RWPE2 (cell line): ENCODE data around the gene NUAK1.

ENCODE experiments used
- ATAC-seq: fragments of 200-7000 bp; cut with Tn5 transposase; 3 replicates; pipeline ENCODE4 v1.9.1; 2021; ENCODE audit warnings: low read depth
- DNase-seq: peaks from one replicate; pipeline ENCODE4 v3.0.0-alpha.2; 2020; ENCODE audit warnings: low spot score
- H3K27ac ChIP-seq: fragments of 450-650 bp; 2 replicates; pipeline ENCODE4 v1.5.1; 2017; ENCODE audit warnings: mild to moderate bottlenecking; ENCODE audit not compliant: poor library complexity, severe bottlenecking
- H3K27me3 ChIP-seq: fragments of 250-450 bp; sonication (Bioruptor Pico); 2 replicates; pipeline ENCODE4 v1.5.1; 2021; ENCODE audit warnings: mild to moderate bottlenecking, moderate library complexity; ENCODE audit not compliant: insufficient read depth, poor library complexity, severe bottlenecking
- H3K36me3 ChIP-seq: fragments of 250-450 bp; sonication (Bioruptor Pico); 2 replicates; pipeline ENCODE4 v1.5.1; 2020; ENCODE audit warnings: low read depth, mild to moderate bottlenecking, moderate library complexity
- H3K4me1 ChIP-seq: fragments of 250-450 bp; sonication (Bioruptor Pico); 2 replicates; pipeline ENCODE4 v1.5.1; 2021; ENCODE audit warnings: mild to moderate bottlenecking, moderate library complexity; ENCODE audit not compliant: insufficient read depth, poor library complexity, severe bottlenecking
- H3K4me3 ChIP-seq: fragments of 250-450 bp; sonication (Bioruptor Pico); 2 replicates; pipeline ENCODE4 v1.5.1; 2021; ENCODE audit warnings: mild to moderate bottlenecking, moderate library complexity; ENCODE audit not compliant: severe bottlenecking
- H3K9me3 ChIP-seq: fragments of 250-450 bp; sonication (Bioruptor Pico); 2 replicates; pipeline ENCODE4 v1.5.1; 2021; ENCODE audit warnings: mild to moderate bottlenecking, moderate library complexity; ENCODE audit not compliant: severe bottlenecking
- TF ChIP-seq, protein P1 (sequence below): fragments of 450-650 bp; IDR thresholded peaks from one replicate; pipeline ENCODE4 v1.5.1; 2017; ENCODE audit warnings: mild to moderate bottlenecking, moderate library complexity; ENCODE audit not compliant: poor library complexity, severe bottlenecking

Gene NUAK1

DNA sequence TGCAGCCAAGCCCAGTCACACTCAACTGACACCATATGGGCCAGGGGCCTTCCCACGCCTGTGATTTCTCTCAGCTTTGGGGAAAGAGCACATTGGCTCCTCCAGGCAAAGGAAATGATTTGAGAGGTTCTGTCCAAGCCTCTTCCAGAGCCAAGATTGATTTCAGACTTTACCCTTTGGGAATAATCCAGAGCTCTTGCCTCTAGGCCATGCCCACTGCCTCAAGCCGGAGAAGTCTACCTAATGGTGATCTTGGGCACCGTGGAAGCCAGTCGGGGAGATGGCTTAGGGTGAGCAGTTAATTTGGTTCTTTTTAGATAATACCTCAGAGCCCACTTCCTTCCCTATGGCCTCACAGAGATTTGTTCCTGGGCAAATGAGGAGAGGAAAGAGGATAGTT lies 45.0 kb upstream of the NUAK1 start:
- H3K36me3 ChIP-seq: no peaks in the 10 kb centered on the region

DNA sequence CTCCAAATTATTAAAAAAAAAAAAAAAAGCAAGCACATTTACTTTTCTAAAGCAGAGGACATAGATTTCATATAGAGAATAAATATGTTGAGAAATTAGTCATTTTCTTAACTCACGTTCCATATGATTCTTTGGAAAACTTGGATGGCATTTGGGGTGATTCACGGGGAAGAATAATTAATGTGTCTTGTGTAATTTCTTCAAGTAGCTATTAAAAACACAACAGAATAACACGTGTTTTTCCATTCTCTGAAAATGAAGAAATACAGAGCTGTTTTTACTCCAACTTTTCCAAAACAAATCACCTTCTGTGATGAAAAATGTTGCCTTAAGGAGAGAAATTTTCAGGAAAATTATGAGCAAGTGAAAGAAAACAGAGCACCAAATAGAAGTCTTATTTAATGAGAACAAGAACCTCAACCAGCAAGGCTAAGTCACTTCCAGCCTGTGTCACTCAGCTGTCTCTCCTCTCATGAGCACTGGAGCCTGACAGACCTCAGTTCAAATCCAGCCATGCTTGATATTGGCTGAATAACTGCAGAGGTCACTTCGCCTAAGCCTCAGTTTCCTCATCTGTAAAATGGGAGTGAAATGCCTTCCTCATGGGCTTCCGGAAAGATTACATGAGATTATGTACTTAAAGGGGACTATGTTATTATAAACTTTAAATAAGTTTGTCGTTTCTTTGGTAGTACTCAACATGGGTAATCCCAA lies 42.8 kb upstream of the NUAK1 start:
- no peaks in the 10 kb centered on the region for H3K27me3 ChIP-seq
- no peaks in the 10 kb centered on the region for H3K36me3 ChIP-seq
- H3K4me1 ChIP-seq: no peaks in the 10 kb centered on the region
- H3K27ac ChIP-seq: no peak overlapping the region
- H3K9me3 ChIP-seq: no peaks in the 10 kb centered on the region
- no peak overlapping the region for H3K4me3 ChIP-seq
- TF ChIP-seq, protein P1, sequence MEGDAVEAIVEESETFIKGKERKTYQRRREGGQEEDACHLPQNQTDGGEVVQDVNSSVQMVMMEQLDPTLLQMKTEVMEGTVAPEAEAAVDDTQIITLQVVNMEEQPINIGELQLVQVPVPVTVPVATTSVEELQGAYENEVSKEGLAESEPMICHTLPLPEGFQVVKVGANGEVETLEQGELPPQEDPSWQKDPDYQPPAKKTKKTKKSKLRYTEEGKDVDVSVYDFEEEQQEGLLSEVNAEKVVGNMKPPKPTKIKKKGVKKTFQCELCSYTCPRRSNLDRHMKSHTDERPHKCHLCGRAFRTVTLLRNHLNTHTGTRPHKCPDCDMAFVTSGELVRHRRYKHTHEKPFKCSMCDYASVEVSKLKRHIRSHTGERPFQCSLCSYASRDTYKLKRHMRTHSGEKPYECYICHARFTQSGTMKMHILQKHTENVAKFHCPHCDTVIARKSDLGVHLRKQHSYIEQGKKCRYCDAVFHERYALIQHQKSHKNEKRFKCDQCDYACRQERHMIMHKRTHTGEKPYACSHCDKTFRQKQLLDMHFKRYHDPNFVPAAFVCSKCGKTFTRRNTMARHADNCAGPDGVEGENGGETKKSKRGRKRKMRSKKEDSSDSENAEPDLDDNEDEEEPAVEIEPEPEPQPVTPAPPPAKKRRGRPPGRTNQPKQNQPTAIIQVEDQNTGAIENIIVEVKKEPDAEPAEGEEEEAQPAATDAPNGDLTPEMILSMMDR: no peak
- ATAC-seq (no peak), DNase-seq (no peak)

More for the DNA sequence above, 45.0 kb upstream of the NUAK1 start:
- ATAC-seq (no peak), DNase-seq (no peak)
- Histone ChIP-seq H3K27ac (no peak overlapping the region), H3K4me3 (no peak overlapping the region), H3K4me1 (no peaks in the 10 kb centered on the region), H3K27me3 (no peaks in the 10 kb centered on the region), H3K9me3 (no peaks in the 10 kb centered on the region)
- TF ChIP-seq, protein P1: no peak

DNA sequence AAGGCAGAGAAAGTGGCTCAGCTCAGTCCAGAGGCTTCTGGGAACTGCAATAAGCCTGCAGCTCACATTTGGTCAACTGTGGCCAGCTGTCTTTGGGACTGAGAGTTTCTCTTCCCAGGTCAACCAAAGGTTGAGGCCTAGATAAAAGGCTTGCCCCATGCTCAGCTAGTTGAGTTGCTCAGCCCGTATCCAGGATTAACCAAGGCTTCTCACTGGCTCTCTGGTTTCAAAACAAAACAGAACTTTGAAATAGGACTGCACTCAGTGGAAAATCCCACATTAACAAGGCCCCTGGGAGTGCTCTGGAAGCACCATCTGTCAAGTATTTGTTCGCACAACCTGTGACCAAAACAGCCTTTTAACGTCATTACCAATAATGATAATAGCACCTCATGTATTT lies 40.3 kb upstream of the NUAK1 start:
- Histone ChIP-seq H3K4me3 (no peak overlapping the region), H3K36me3 (no peaks in the 10 kb centered on the region), H3K4me1 (no peaks in the 10 kb centered on the region), H3K27ac (no peak overlapping the region), H3K27me3 (no peaks in the 10 kb centered on the region), H3K9me3 (no peaks in the 10 kb centered on the region)
- TF ChIP-seq, protein P1: no peak
- DNase-seq: no peak
- no peak for ATAC-seq

DNA sequence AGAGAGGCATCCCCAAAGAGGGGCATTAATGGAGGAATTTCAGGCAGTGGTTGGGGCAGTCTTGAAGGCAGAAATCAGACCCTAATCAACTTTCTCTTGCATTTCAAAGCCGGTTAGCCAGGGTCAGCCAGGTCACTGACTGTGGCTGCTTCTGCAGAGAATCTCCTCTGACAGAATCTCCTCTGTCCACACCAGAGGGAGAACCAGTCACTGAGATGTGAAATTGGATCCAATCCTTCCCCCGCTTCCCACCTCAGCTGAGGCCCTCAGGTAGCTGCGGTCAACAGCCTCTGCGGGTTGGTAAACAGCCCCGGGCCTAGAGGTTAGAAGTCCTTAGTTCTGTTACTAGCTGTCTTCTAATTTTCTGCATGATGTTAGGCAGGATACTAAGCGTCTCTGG lies 39.8 kb upstream of the NUAK1 start:
- no peak for DNase-seq
- no peak for ATAC-seq
- no peak overlapping the region for H3K27ac ChIP-seq
- no peaks in the 10 kb centered on the region for H3K27me3 ChIP-seq
- TF ChIP-seq, protein P1: no peak
- H3K4me1 ChIP-seq: no peaks in the 10 kb centered on the region
- H3K4me3 ChIP-seq: no peak overlapping the region
- no peaks in the 10 kb centered on the region for H3K9me3 ChIP-seq
- no peaks in the 10 kb centered on the region for H3K36me3 ChIP-seq

DNA sequence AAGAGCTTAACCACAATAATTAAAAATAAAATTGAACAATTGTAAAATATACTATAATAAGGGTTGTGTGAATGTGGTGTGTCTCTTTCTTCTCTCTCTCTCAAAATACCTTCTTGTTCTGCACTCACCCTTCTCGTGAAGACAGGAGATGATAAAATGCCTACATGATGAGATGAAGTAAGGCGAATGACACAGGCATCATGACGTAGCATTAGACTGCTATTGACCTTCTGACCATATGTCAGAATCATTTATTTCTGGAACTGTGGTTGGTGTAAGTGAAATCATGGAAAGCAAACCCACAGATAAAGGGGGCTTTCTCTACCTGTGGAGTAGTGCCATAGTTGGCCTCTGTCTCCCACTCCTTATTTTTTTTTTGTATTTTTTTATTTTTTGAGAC lies 37.8 kb upstream of the NUAK1 start:
- Histone ChIP-seq H3K36me3 (no peaks in the 10 kb centered on the region), H3K27me3 (no peaks in the 10 kb centered on the region), H3K4me3 (no peak overlapping the region), H3K27ac (no peak overlapping the region), H3K9me3 (no peaks in the 10 kb centered on the region), H3K4me1 (no peaks in the 10 kb centered on the region)
- TF ChIP-seq, protein P1: no peak
- no peak for DNase-seq
- ATAC-seq: no peak
